HG03196 (cell line): ENCODE results near the gene WIZ.
A peak's percentile ranks its signal among the peaks of the same experiment; 100 is the strongest.

Experiments used
- ATAC-seq: cut with Tn5 transposase; IDR thresholded peaks from one replicate; pipeline ENCODE4 v1.9.1; 2021; ENCODE audit not compliant: unreplicated experiment

Gene WIZ

GRCh38 chr19:15431396-15432017 lies 18.2 kb downstream of the WIZ start:
- ATAC-seq, result no peak

- ATAC-seq, result no peak
These were observed 19.1 kb downstream of the WIZ start for GRCh38 chr19:15430526-15431120.

- ATAC-seq, result no peak
These were observed 19.8 kb downstream of the WIZ start for GRCh38 chr19:15429825-15430467.

GRCh38 chr19:15428956-15429824 lies 20.6 kb downstream of the WIZ start:
- no peak for ATAC-seq

DNA sequence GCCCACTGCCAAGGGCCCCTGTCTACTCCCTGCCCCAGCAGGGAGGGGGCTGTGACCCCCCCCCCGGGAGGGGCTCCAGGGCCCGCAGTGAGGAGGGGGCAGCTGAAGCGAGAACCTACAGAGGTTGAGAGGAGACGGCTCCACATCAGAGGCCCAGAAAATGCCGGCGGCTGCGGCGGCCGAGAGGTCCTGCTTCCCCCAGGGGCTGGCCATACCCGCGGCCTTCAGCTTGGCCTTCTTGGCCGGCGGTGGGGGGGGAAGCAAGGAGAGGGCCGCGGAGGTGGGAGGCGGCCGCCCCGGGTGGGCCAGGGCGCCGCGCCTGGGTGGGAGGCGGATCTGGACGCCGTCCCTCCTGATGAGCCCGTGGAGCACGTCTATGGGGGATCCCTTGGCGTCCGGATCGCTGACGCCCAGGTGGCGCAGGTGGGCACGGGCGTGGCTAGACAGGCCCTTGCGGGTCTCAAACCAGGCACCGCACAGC lies 21.7 kb downstream of the WIZ start:
- no peak for ATAC-seq

- no peak for ATAC-seq
These were observed 22.4 kb downstream of the WIZ start for GRCh38 chr19:15427350-15427700.

GRCh38 chr19:15426485-15427349 lies 23.0 kb downstream of the WIZ start:
- ATAC-seq, result no peak

GRCh38 chr19:15425321-15425950 lies 24.3 kb downstream of the WIZ start:
- no peak for ATAC-seq

GRCh38 chr19:15424692-15425272 lies 25.0 kb downstream of the WIZ start:
- ATAC-seq, result no peak

DNA sequence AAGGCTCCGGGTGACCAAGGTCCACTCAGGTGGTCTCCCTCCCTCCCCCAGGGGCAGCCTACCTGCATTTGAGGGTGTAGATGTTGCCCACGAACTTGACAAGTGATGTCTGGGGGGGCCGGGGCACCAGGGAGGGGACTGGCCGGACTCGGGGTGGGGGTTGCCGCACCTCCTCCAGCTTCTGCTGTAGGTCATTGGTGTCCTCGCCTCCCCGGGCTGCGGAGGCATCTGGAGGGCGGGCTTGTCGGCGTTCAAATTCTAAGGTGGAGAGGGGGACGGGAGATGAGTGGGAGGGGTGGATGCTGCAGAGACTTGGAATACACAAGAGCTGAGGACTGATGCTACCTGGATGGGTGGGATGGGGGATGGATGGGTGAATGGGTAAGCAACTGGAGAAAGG lies 25.6 kb downstream of the WIZ start:
- ATAC-seq, result no peak

GRCh38 chr19:15423130-15423529 lies 26.6 kb downstream of the WIZ start:
- no peak for ATAC-seq

DNA sequence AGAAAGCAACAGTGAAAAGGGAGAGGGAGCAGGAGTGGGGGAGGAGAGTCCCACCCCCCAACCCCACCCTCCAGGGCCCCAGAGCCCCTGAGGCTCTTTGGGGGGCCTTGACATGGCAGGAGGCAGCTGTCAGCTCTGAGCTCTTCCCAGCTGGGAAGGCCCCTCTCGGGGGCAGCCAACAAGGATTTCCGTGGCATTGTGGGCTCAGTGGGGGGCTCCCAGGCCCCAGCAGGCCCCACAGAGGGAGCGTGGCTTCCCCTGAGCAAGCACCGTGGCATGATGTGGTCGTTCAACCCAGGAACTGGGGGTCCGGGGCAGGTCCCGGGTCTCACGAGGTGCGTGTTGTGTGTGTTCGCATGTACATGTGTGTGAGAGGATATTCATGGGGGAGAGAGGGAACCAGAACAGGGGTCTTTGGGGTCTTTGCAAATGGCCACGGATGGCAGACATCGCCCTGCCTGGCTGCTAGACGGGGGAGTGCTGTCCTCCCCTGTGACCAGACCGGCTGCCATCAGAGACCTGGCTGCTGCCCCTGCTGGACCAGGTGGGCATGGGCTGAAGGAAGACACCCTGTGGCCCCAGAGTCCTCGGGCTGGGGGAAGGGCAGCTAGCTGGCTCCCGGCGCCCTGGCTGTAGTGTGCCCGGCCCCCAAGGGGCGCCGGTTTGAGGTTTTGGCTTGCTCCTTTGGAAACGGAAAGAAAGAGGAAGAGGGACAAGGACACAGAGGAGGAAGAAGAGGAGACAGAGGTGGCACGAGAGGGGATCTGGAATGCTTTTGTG lies 27.3 kb downstream of the WIZ start:
- ATAC-seq, result no peak

GRCh38 chr19:15421721-15422260 lies 28.0 kb downstream of the WIZ start:
- no peak for ATAC-seq

DNA sequence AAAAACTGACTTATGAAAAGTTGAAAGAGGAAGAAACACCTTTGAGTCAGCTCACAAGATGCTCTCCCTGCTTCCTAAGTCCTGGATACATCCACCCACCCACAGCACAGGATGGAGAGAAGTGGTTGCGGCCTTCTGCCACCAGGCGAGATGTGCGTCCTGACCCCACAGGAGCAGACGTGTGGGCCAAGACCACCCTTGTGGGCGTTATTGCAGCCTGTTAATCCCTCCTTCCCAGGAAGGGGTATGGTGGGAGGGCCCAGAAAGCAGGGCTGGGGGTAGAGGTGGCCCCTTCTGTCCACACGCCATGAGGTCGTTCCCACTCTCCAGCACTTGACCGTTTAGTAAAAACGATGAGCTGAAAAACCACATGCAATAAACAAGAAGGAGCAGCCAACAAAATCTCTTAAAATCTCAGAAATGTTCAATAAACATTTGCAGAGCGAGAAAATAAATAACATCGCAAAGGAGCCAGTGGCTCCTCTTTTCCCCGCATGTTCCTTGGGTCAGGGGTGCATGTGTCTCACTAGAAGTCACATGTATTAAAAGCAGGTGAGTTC lies 28.5 kb downstream of the WIZ start:
- ATAC-seq, result no peak

DNA sequence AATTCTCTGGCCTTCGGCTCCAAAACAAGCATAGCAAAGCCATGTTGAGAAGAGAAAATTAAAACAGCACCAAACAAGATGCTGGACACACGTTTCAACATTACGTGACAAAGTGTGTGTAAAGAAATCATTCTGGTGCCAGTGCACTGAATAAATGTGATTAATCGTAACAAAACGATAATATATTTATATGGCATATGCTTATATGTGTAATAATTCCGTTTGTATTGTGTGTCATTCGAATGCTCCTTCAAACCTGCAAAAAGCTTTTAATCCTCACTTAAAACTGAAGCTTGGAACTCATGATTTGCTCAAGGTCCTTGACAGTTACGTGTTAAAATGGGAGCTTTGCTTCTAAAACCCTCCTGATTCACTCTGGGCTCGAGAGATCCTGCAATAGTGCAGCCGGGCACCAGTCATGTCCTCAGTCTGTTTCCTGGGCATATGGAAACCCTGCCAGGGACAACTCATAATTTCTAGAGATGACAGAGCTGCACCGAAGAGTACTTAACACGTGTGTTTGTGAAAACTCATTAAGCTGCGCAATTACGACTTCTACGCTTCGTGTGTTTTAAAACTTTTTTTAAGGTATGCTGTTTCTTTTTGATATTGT lies 30.2 kb downstream of the WIZ start:
- ATAC-seq, result no peak

DNA sequence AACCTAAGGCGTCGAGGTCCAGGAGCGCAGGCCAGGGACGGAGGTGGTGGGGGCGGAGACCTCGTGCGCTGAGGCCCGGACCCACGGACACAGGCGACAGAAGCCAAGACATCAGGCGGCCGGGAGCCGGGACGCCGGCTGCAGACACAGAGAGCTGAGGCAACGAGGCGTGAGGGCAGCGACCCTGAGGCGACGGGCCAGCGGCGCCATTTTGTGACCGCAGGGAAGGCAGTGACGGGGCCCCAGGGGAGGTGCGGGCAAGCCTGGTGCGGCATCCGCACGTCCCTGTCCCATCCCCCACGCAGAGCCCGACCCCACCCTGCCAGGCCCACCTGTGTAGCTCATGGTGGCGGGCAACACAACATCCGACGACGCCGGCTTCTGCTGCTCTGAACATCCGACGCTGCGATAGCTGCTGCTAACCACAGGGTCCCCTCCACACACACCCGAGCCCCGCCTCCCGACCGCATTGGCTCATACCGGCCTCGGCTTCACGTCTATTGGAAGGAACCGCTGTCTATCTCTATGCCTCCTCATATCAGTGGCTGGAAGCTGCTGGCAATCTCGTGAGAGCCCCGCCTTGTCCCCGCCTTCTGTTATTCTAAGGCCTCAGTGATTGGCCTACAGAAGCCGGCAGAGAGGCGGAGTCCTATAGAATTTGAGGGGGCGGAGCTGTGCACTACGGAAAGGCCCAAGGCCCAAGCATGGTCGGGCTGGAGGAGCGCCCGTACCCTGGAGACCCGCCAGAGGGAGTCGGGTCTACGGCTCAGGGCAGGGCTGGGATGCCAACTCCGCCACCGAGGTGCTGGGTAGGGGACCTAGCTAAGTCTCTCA lies 31.0 kb downstream of the WIZ start, which contains the start of gene AKAP8L:
Gene AKAP8L (minus strand): TSS at position 410 of the 834 bp plus-strand sequence. CDS start 65 bp downstream, at position 345.
- ATAC-seq, result peak; percentile 85

DNA sequence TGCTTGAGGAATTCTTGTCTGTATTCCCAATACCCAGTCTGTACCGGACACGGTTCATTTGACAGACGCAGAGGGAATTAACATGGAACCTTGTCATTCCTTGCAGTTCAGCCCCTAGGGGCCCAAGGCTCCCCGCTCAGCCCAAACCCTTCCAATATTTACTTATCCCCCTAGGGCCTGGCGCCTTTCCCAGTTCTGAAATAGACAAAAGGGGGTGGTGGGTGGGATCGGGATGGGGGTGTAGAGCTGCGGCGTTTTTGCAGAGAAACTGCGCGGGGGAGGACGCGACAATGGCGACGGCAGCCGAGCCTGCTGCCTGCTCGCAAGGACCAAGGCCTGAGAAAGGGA lies 31.6 kb downstream of the WIZ start:
- no peak for ATAC-seq
